OCI-LY7 (cell line): ENCODE measurements around the gene MYBBP1A.

Source experiments
- CTCF ChIP-seq: fragments of 200-600 bp; sonication (generic); conservative IDR thresholded peaks from 2 replicates; pipeline ENCODE4 v1.5.1; 2014; ENCODE audit warnings: mild to moderate bottlenecking, antibody characterized with exemption, low read length, moderate library complexity, mixed read lengths
- EZH2phosphoT487 ChIP-seq: fragments of 200-600 bp; sonication (generic); IDR thresholded peaks from 2 replicates; pipeline ENCODE4 v1.6.1; 2018; ENCODE audit warnings: low read depth, borderline replicate concordance, mild to moderate bottlenecking, mixed run types, antibody characterized with exemption, low read length, moderate library complexity, mixed read lengths

GRCh38 chr17:4573669-4574068 lies 18.5 kb upstream of the MYBBP1A start:
- TF ChIP-seq CTCF (no peak), EZH2phosphoT487 (no peak)
